Trophoblast cell (in vitro differentiated cells and primary cell): ENCODE data around the gene UBR3.

ENCODE experiments used
- DNase-seq, 2 donors: peaks; one replicate each; pipeline ENCODE4 v3.0.0-alpha.2; 2016
- H2AFZ ChIP-seq: 2 replicates; pipeline ENCODE4 v1.6.1; 2013; ENCODE audit warnings: low read length, moderate library complexity, mild to moderate bottlenecking; ENCODE audit not compliant: insufficient read depth, poor library complexity
- H2AK5ac ChIP-seq: 2 replicates; pipeline ENCODE4 v1.6.1; 2013; ENCODE audit warnings: mild to moderate bottlenecking, low read length
- H2BK120ac ChIP-seq: 2 replicates; pipeline ENCODE4 v1.6.1; 2013; ENCODE audit warnings: low read length, mild to moderate bottlenecking, moderate library complexity; ENCODE audit not compliant: insufficient read depth, poor library complexity
- H2BK12ac ChIP-seq: 2 replicates; pipeline ENCODE4 v1.6.1; 2013; ENCODE audit warnings: mild to moderate bottlenecking, low read length, moderate library complexity
- H2BK5ac ChIP-seq: 2 replicates; pipeline ENCODE4 v1.6.1; 2013; ENCODE audit warnings: low read length, low read depth, moderate library complexity, mild to moderate bottlenecking; ENCODE audit not compliant: poor library complexity
- H3K14ac ChIP-seq: 2 replicates; pipeline ENCODE4 v1.6.1; 2013; ENCODE audit warnings: mild to moderate bottlenecking, low read length
- H3K18ac ChIP-seq: 2 replicates; pipeline ENCODE4 v1.6.1; 2013; ENCODE audit warnings: mild to moderate bottlenecking, low read length
- H3K23ac ChIP-seq: 2 replicates; pipeline ENCODE4 v1.6.1; 2013; ENCODE audit warnings: low read length
- H3K27ac ChIP-seq: 2 replicates; pipeline ENCODE4 v1.5.1; 2013; ENCODE audit warnings: low read depth, mild to moderate bottlenecking, inconsistent platforms, low read length, moderate library complexity
- H3K27me3 ChIP-seq: 2 replicates; pipeline ENCODE4 v1.6.1; 2013; ENCODE audit warnings: inconsistent platforms, mild to moderate bottlenecking, low read length, moderate library complexity; ENCODE audit not compliant: insufficient read depth
- H3K36me3 ChIP-seq, 2 experiments: 1 replicate in 1 of 2; 2 replicates in 1 of 2; pipeline ENCODE4 v1.6.1; 2013; ENCODE audit warnings: low read length in 2 of 2, mild to moderate bottlenecking in 2 of 2, moderate library complexity in 1 of 2; ENCODE audit not compliant: insufficient read depth in 2 of 2, control insufficient read depth in 1 of 2
- H3K4ac ChIP-seq: 2 replicates; pipeline ENCODE4 v1.6.1; 2013; ENCODE audit warnings: low read depth, mild to moderate bottlenecking, low read length, moderate library complexity
- H3K4me1 ChIP-seq, 2 experiments: 1 replicate in 1 of 2; 2 replicates in 1 of 2; pipeline ENCODE4 v1.6.1; 2013; ENCODE audit warnings: low read length in 2 of 2, mild to moderate bottlenecking in 2 of 2, moderate library complexity in 1 of 2; ENCODE audit not compliant: insufficient read depth in 2 of 2, control insufficient read depth in 1 of 2
- H3K4me2 ChIP-seq: 2 replicates; pipeline ENCODE4 v1.6.1; 2013; ENCODE audit warnings: inconsistent platforms, mild to moderate bottlenecking, low read length, moderate library complexity
- H3K4me3 ChIP-seq: 2 replicates; pipeline ENCODE4 v1.5.1; 2013; ENCODE audit warnings: mild to moderate bottlenecking, low read depth, low read length, inconsistent platforms
- H3K79me1 ChIP-seq: one replicate; pipeline ENCODE4 v1.6.1; 2013; ENCODE audit warnings: low read length
- H3K79me2 ChIP-seq: 2 replicates; pipeline ENCODE4 v1.6.1; 2013; ENCODE audit warnings: low read length, mild to moderate bottlenecking; ENCODE audit not compliant: control insufficient read depth, insufficient read depth, poor library complexity
- H3K9ac ChIP-seq: 2 replicates; pipeline ENCODE4 v1.6.1; 2013; ENCODE audit warnings: mild to moderate bottlenecking, low read length
- H3K9me3 ChIP-seq: 2 replicates; pipeline ENCODE4 v1.6.1; 2013; ENCODE audit warnings: low read depth, mild to moderate bottlenecking, control low read depth, inconsistent platforms, low read length; ENCODE audit not compliant: insufficient read depth
- H4K12ac ChIP-seq: 2 replicates; pipeline ENCODE4 v1.6.1; 2013; ENCODE audit warnings: low read depth, mild to moderate bottlenecking, low read length, moderate library complexity
- H4K8ac ChIP-seq: 2 replicates; pipeline ENCODE4 v1.6.1; 2013; ENCODE audit warnings: low read depth, mild to moderate bottlenecking, low read length, moderate library complexity
- H4K91ac ChIP-seq: one replicate; pipeline ENCODE4 v1.6.1; 2013; ENCODE audit warnings: low read depth, mild to moderate bottlenecking, low read length, moderate library complexity
- WGBS: extraction: QIAGEN DNeasy Blood & Tissue Kit; methylation state at CpG from one replicate; pipeline ENCODE4 v1.1.7; 2013; ENCODE audit warnings: missing lambda C conversion rate; ENCODE audit not compliant: insufficient read length, insufficient coverage; ENCODE audit errors: extremely low coverage; 5-methylcytosine and 5-hydroxymethylcytosine counted together

The UBR3 gene

DNA sequence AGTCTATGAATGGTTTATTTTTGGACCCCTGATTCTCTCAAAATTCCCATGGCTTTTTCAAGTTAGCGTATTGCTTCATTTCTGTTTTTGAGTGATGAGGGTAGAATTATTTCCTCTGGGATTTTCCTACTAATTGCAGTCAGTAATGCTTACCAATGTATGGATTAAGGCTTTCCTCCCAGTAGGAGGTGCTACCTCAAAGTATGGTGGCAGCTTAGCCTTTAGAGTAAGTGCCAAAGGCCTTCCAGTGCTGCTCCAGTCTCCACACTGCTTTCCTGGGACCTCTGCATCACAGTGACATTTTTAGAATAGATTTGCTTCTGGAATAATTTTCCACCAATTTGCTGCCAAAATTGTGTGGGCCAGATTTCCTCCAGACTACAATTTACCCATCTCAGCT lies 44.7 kb upstream of the UBR3 start:
- Histone ChIP-seq H3K36me3 (no peaks in the 10 kb centered on the region), H4K12ac (no peak overlapping the region), H3K9me3 (no peaks in the 10 kb centered on the region), H3K14ac (no peak overlapping the region), H4K91ac (no peak overlapping the region), H3K23ac (no peak overlapping the region), H3K9ac (no peak overlapping the region), H3K27ac (no peak overlapping the region), H2AK5ac (no peak overlapping the region), H2BK5ac (no peak overlapping the region), H2BK12ac (no peak overlapping the region), H2AFZ (no peak overlapping the region), H2BK120ac (no peak overlapping the region), H4K8ac (no peak overlapping the region), H3K79me1 (no peaks in the 10 kb centered on the region), H3K4me3 (no peak overlapping the region), H3K79me2 (no peaks in the 10 kb centered on the region), H3K4me2 (no peak overlapping the region), H3K4ac (no peak overlapping the region), H3K4me1 (no peaks in the 10 kb centered on the region), H3K18ac (no peak overlapping the region), H3K27me3 (no peaks in the 10 kb centered on the region)
- WGBS = no CpG with 5 or more reads among the region's 1 CpG
- no peak for DNase-seq

DNA sequence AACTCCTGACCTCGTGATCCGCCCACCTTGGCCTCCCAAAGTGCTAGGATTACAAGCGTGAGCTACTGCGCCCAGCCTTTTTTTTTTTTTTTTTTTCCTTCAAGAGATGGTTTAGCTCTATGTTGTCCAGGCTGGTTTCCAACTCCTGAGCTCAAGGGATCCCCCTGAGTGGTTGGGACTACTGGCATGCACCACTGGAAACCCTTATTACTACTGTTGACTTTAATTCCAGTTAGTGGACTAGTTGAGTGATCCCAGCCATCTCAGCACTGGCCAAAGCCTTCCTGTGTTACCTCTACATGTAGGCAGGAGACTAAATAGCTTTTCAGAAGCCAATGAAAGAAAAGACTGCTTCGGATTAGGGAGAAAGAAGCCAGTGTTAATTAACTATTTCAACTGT lies 36.7 kb upstream of the UBR3 start:
- no peak overlapping the region for H3K9ac ChIP-seq
- no peak overlapping the region for H3K23ac ChIP-seq
- no peaks in the 10 kb centered on the region for H3K36me3 ChIP-seq
- H3K4me2 ChIP-seq = no peak overlapping the region
- H3K14ac ChIP-seq = no peak overlapping the region
- no peak overlapping the region for H3K27ac ChIP-seq
- no peak overlapping the region for H4K91ac ChIP-seq
- no peak overlapping the region for H4K8ac ChIP-seq
- no peak overlapping the region for H3K4me3 ChIP-seq
- H2BK12ac ChIP-seq = no peak overlapping the region
- H2AK5ac ChIP-seq = no peak overlapping the region
- no peaks in the 10 kb centered on the region for H3K4me1 ChIP-seq
- DNase-seq = no peak
- H3K9me3 ChIP-seq = no peaks in the 10 kb centered on the region
- no peak overlapping the region for H2BK5ac ChIP-seq
- no peaks in the 10 kb centered on the region for H3K79me2 ChIP-seq
- WGBS = no CpG with 5 or more reads among the region's 5 CpGs
- H2AFZ ChIP-seq = no peak overlapping the region
- H4K12ac ChIP-seq = no peak overlapping the region
- H3K4ac ChIP-seq = no peak overlapping the region
- H3K18ac ChIP-seq = no peak overlapping the region
- H2BK120ac ChIP-seq = no peak overlapping the region
- no peaks in the 10 kb centered on the region for H3K79me1 ChIP-seq
- no peaks in the 10 kb centered on the region for H3K27me3 ChIP-seq

GRCh38 chr2:169795181-169795580 lies 32.1 kb upstream of the UBR3 start:
- Histone ChIP-seq H3K9ac (no peak overlapping the region), H2AFZ (no peak overlapping the region), H2BK120ac (no peak overlapping the region), H4K8ac (no peak overlapping the region), H4K91ac (no peak overlapping the region), H4K12ac (no peak overlapping the region), H2BK12ac (no peak overlapping the region), H3K4me2 (no peak overlapping the region), H3K9me3 (peaks cover 2% of the 10 kb centered on the region), H3K79me2 (peaks cover 5% of the 10 kb centered on the region), H3K4me1 (no peaks in the 10 kb centered on the region), H3K4me3 (no peak overlapping the region), H2BK5ac (no peak overlapping the region), H3K14ac (no peak overlapping the region), H3K4ac (no peak overlapping the region), H3K79me1 (peaks cover 6% of the 10 kb centered on the region), H3K23ac (no peak overlapping the region), H3K27ac (no peak overlapping the region), H3K36me3 (no peaks in the 10 kb centered on the region), H3K18ac (no peak overlapping the region), H3K27me3 (no peaks in the 10 kb centered on the region), H2AK5ac (no peak overlapping the region)
- DNase-seq = no peak
- WGBS = no CpG with 5 or more reads among the region's 2 CpGs

DNA sequence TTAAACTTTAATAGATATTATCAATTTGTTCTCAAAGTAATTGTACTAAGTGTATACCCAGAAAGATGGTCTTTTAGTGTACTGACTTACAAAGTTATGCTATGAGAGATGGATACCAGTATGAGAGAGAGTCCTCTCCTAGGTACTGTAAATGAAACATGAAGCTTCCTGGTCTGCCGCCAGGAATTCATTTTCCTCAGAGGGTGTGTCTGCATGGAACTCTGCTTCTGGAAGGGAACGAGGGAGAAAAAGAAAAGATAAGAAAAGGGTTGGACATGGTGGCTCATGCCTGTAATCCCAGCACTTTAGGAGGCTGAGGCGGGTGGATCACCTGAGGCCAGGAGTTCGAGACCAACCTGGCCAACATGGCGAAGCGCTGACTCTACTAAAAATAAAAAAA lies 30.8 kb upstream of the UBR3 start:
- Histone ChIP-seq H3K4me3 (no peak overlapping the region), H3K4me2 (no peak overlapping the region), H4K91ac (no peak overlapping the region), H3K14ac (no peak overlapping the region), H3K9me3 (peaks cover 2% of the 10 kb centered on the region), H3K4me1 (no peaks in the 10 kb centered on the region), H3K36me3 (peaks cover 0 to under 1% of the 10 kb centered on the region in 2 experiments), H3K27ac (no peak overlapping the region), H3K9ac (no peak overlapping the region), H3K18ac (no peak overlapping the region), H2AK5ac (no peak overlapping the region), H3K79me1 (peaks cover 6% of the 10 kb centered on the region), H4K12ac (no peak overlapping the region), H3K27me3 (no peaks in the 10 kb centered on the region), H2BK120ac (no peak overlapping the region), H4K8ac (no peak overlapping the region), H2BK5ac (no peak overlapping the region), H3K23ac (no peak overlapping the region), H2AFZ (no peak overlapping the region), H3K4ac (no peak overlapping the region), H3K79me2 (peaks cover 5% of the 10 kb centered on the region), H2BK12ac (no peak overlapping the region)
- no peak for DNase-seq
- no CpG with 5 or more reads among the region's 6 CpGs for WGBS
